ENCODE results near the gene COPS3. TPM values are rescaled to one million over a fixed set of nuclear protein-coding genes. Genes with fewer than 3 reads are reported as not detected.

Gene COPS3
- total and polyA plus RNA-seq, 10 donors = 29.9 to 58.9 (median 44.5) TPM

GRCh38 chr17:17229416-17230384 lies 51.3 kb downstream of the COPS3 start:
- intact Hi-C loops (cut with DNase I; ENCODE audit: low total_unique reads) = loop anchor here (10.0 kb wide), 1 partner anchor 55 kb away; no protein-coding TSS in a partner anchor
- H3K27ac ChIP-seq = peak overlapping the region in 5 of 8 donors; percentile 46 to 80 (median 65)
- peaks cover 0 to 86% (median 81%) of the 10 kb centered on the region in 6 donors for H3K36me3 ChIP-seq
- H3K4me1 ChIP-seq = peaks cover 7 to 66% (median 33%) of the 10 kb centered on the region in 6 donors
- no peak overlapping the region for H3K4me3 ChIP-seq
- no peaks in the 10 kb centered on the region for H3K9me3 ChIP-seq
- WGBS, 5 donors = 76 to 88% (median 85%) methylated on average over 26 of the region's 26 CpGs
- no peaks in the 10 kb centered on the region for H3K27me3 ChIP-seq (replicated peaks in 1 of 7)
- DNase-seq = peak; percentile 77
- TF ChIP-seq CTCF (IDR thresholded peaks at IDR 0.05 in 8 of 11, conservative IDR thresholded peaks at IDR 0.05 in 3 of 11) = peak in 3 of 11 experiments; percentile 8 to 18 (median 17)
- TF ChIP-seq POLR2AphosphoS5 (IDR thresholded peaks at IDR 0.05) = peak; percentile 50 to 74 (median 64)
- TF ChIP-seq POLR2A (IDR thresholded peaks at IDR 0.05) = no peak

GRCh38 chr17:17228521-17229279 lies 52.3 kb downstream of the COPS3 start:
- Histone ChIP-seq H3K4me3 (no peak overlapping the region), H3K27ac (peak overlapping the region in 5 of 8 donors; percentile 46 to 80 (median 65)), H3K27me3 (replicated peaks in 1 of 7) (no peaks in the 10 kb centered on the region), H3K9me3 (no peaks in the 10 kb centered on the region), H3K36me3 (peaks cover 4 to 96% (median 91%) of the 10 kb centered on the region in 6 donors), H3K4me1 (peaks cover 7 to 56% (median 28%) of the 10 kb centered on the region in 6 donors)
- 76 to 90% (median 86%) methylated on average over 17 of the region's 17 CpGs for WGBS, 5 donors
- intact Hi-C loops (cut with DNase I; ENCODE audit: low total_unique reads) = no loop called here
- no peak for TF ChIP-seq CTCF (IDR thresholded peaks at IDR 0.05 in 8 of 11, conservative IDR thresholded peaks at IDR 0.05 in 3 of 11)
- peak in 1 of 3 donors; percentile 41 for TF ChIP-seq POLR2AphosphoS5 (IDR thresholded peaks at IDR 0.05)
- DNase-seq = peak; percentile 61

- Histone ChIP-seq H3K4me1 (peaks cover 4 to 49% (median 24%) of the 10 kb centered on the region in 6 donors), H3K27me3 (replicated peaks in 1 of 7) (no peaks in the 10 kb centered on the region), H3K4me3 (no peak overlapping the region), H3K9me3 (no peaks in the 10 kb centered on the region), H3K36me3 (peaks cover 4 to 100% (median 99%) of the 10 kb centered on the region in 6 donors), H3K27ac (peak overlapping the region in 3 of 8 donors; percentile 48 to 80 (median 65))
- DNase-seq = peak; percentile 58
- WGBS, 5 donors = 90 to 96% (median 92%) methylated on average over 22 to 25 of the region's 25 CpGs
- intact Hi-C loops (cut with DNase I; ENCODE audit: low total_unique reads) = no loop called here
- TF ChIP-seq POLR2AphosphoS5 (IDR thresholded peaks at IDR 0.05) = peak in 1 of 3 donors; percentile 44
- no peak for TF ChIP-seq CTCF (IDR thresholded peaks at IDR 0.05 in 8 of 11, conservative IDR thresholded peaks at IDR 0.05 in 3 of 11)
- no peak for TF ChIP-seq POLR2A (IDR thresholded peaks at IDR 0.05)
Observed at GRCh38 chr17:17227608-17228520, 53.2 kb downstream of the COPS3 start.
